Neutrophil (primary cell): ENCODE measurements around the gene FCAMR.
A peak's percentile ranks its signal among the peaks of the same experiment; 100 is the strongest.

Experiments used
- H3K27ac ChIP-seq: fragments of 200-600 bp; sonication (generic); 2 replicates; pipeline ENCODE4 v1.5.1; 2016; ENCODE audit warnings: mild to moderate bottlenecking, moderate library complexity
- H3K27me3 ChIP-seq: fragments of 200-600 bp; sonication (generic); 2 replicates; pipeline ENCODE4 v1.6.0; 2016; ENCODE audit warnings: mild to moderate bottlenecking
- H3K36me3 ChIP-seq: fragments of 200-600 bp; sonication (generic); 2 replicates; pipeline ENCODE4 v1.5.1; 2017
- H3K4me1 ChIP-seq, 2 experiments: fragments of 200-600 bp in 1 of 2; sonication (generic) in 1 of 2; 1 replicate in 1 of 2; 2 replicates in 1 of 2; pipeline versions ENCODE4 v1.5.1 to v1.6.1; 2013 to 2016; ENCODE audit warnings: low read depth in 1 of 2, low read length in 1 of 2, mild to moderate bottlenecking in 1 of 2, moderate library complexity in 1 of 2; ENCODE audit not compliant: control insufficient read depth in 1 of 2, insufficient read depth in 1 of 2
- H3K4me3 ChIP-seq, 2 experiments: fragments of 200-600 bp in 1 of 2; sonication (generic) in 1 of 2; 1 replicate in 1 of 2; 2 replicates in 1 of 2; pipeline ENCODE4 v1.5.1; 2013 to 2016; ENCODE audit warnings: low read depth in 1 of 2, low read length in 1 of 2, mild to moderate bottlenecking in 1 of 2, moderate library complexity in 1 of 2
- H3K9me3 ChIP-seq: fragments of 200-600 bp; sonication (generic); 2 replicates; pipeline ENCODE4 v1.5.1; 2016
- TF ChIP-seq, protein P1 (sequence below): fragments of 200-600 bp; sonication (generic); IDR thresholded peaks from 2 replicates; pipeline ENCODE4 v1.5.1; 2016; ENCODE audit warnings: antibody characterized with exemption

FCAMR gene

DNA sequence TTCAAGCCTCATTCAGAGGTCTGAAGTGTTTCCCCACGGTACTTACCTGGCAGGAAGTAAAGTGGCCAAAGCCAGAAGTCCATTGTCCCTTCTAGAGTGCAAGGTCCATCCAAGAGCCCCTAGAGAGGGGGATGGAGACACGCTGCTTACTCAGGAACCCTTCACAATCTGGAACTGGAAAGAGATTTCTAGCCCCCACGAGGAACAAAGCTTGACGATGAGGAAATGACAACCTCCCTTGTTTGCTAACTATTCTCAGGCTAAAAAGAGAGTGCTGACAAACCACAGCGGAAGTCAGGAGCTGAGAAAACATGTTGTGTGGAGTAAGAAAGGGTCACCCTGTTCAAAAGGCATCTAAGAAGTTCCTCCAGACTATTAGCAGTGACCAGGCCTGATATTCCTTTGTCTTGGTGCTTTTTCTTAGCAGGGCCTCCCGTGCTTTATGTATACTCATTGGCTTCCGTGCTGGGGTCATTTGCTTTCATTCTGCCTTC lies 48.4 kb downstream of the FCAMR start, which contains the start of gene FCMR:
TSS of gene FCMR (minus strand) at position 170 of the 494 bp plus-strand sequence. CDS start at position 83, 87 bp downstream.
- peaks cover 32 to 40% of the 10 kb centered on the region in 2 experiments for H3K4me1 ChIP-seq

DNA sequence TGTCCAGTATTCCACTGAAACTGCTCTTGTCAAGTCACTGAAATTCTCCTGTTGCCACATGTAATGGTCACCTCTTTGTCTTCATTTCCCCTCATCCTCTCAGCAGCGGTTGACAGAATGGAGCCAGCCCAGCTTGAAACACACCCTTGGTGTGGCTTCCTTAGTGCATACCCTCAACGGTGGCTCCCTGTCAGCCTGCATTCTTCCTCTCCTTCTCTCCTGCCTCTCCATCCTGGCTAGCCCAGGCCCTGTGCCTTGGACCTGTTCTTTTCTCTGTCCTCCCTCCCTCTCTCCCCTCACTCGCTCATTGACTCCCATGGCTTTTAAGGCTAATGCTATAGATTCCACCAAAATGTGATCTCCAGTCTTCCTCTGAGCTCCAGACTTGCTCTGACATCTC lies 52.2 kb downstream of the FCAMR start:
- Histone ChIP-seq H3K4me3 (no peak overlapping the region), H3K36me3 (no peaks in the 10 kb centered on the region)

More for the DNA sequence above, 48.4 kb downstream of the FCAMR start, which contains the start of gene FCMR:
- H3K36me3 ChIP-seq, result no peaks in the 10 kb centered on the region
- H3K9me3 ChIP-seq, result no peaks in the 10 kb centered on the region
- H3K27me3 ChIP-seq, result no peaks in the 10 kb centered on the region
- H3K27ac ChIP-seq, result peak within 1 kb of the TSS; percentile 90
- peak within 1 kb of the TSS; percentile 44 to 55 for H3K4me3 ChIP-seq
- TF ChIP-seq, protein P1, sequence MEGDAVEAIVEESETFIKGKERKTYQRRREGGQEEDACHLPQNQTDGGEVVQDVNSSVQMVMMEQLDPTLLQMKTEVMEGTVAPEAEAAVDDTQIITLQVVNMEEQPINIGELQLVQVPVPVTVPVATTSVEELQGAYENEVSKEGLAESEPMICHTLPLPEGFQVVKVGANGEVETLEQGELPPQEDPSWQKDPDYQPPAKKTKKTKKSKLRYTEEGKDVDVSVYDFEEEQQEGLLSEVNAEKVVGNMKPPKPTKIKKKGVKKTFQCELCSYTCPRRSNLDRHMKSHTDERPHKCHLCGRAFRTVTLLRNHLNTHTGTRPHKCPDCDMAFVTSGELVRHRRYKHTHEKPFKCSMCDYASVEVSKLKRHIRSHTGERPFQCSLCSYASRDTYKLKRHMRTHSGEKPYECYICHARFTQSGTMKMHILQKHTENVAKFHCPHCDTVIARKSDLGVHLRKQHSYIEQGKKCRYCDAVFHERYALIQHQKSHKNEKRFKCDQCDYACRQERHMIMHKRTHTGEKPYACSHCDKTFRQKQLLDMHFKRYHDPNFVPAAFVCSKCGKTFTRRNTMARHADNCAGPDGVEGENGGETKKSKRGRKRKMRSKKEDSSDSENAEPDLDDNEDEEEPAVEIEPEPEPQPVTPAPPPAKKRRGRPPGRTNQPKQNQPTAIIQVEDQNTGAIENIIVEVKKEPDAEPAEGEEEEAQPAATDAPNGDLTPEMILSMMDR, result no peak

DNA sequence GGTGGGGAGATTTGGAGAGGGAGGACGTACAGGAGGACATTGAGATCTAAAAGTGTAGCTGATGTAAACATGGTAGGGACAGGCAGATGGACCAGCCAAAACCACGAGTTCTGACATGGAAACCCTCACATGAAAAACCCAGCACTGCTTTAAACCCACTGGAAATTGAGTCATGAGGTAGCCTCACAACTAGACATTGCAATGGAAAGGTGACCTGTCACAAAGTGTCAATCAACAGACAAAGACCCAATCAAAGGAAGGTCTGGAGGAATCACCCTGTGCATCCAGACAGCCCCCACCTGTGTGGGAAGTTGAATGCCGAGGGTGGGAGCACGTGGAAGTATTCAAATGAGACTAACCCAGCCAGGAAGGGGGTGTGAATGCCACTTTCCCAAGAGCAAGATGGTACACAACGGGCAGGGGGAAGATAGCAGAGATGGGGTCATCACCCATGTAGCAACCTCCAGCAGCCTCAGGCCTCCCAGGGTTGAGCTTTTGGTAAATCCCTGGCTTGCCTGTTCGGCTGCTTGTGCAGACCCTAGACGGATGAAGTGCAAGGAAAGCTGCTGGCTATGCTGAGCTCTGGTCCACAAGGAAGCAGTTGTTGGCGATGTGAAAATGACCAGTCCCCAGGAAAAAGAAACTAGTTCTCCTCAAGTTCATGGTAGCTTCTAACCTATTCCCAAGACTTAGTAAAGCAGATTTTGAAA lies 54.1 kb downstream of the FCAMR start:
- Histone ChIP-seq H3K36me3 (no peaks in the 10 kb centered on the region), H3K27ac (no peak overlapping the region), H3K27me3 (peaks cover 30% of the 10 kb centered on the region), H3K9me3 (no peaks in the 10 kb centered on the region), H3K4me3 (no peak overlapping the region), H3K4me1 (peaks cover 4 to 12% of the 10 kb centered on the region in 2 experiments)
- TF ChIP-seq, protein P1, result no peak

More for the DNA sequence above, 52.2 kb downstream of the FCAMR start:
- no peak overlapping the region for H3K27ac ChIP-seq
- H3K9me3 ChIP-seq, result no peaks in the 10 kb centered on the region
- H3K4me1 ChIP-seq, result peaks cover 24 to 28% of the 10 kb centered on the region in 2 experiments
- peaks cover 19% of the 10 kb centered on the region for H3K27me3 ChIP-seq
- TF ChIP-seq, protein P1, result no peak

DNA sequence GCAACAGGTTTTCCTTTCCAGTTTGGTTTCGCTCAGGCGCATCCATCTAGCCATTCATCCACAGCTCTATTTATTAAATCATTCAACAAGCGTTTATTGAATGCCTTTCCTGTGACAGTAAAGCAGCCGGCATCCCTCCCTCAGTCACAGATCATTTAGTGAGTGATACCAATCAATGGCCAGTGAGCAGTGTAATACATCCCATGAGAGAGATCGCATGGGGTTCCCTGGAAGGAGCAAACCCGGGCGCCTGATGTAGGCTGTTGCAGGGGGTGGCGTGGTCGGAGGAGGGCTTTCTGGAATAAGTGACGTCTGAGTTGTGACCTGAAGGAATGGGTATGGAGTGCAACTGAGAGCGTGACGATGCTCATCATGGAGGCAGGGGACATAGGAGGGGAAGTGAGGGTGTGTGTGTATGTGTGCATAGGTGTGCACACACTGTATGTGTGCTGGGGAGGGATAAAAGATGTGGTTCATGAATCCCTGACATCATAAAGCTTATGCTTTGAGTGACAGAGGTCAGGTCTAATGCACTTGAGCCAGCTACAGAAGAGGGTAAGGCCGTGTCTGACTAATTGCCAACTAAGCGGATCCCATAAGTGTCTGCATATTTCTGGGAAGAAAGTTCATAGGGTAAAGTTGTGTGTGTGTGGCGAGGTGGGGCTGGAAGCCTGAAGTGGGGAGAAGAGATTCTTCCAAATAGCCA lies 55.1 kb downstream of the FCAMR start:
- Histone ChIP-seq H3K4me1 (peaks cover 0 to 4% of the 10 kb centered on the region in 2 experiments), H3K4me3 (no peak overlapping the region), H3K9me3 (no peaks in the 10 kb centered on the region), H3K27me3 (peaks cover 39% of the 10 kb centered on the region), H3K36me3 (no peaks in the 10 kb centered on the region), H3K27ac (no peak overlapping the region)
- TF ChIP-seq, protein P1, result no peak

DNA sequence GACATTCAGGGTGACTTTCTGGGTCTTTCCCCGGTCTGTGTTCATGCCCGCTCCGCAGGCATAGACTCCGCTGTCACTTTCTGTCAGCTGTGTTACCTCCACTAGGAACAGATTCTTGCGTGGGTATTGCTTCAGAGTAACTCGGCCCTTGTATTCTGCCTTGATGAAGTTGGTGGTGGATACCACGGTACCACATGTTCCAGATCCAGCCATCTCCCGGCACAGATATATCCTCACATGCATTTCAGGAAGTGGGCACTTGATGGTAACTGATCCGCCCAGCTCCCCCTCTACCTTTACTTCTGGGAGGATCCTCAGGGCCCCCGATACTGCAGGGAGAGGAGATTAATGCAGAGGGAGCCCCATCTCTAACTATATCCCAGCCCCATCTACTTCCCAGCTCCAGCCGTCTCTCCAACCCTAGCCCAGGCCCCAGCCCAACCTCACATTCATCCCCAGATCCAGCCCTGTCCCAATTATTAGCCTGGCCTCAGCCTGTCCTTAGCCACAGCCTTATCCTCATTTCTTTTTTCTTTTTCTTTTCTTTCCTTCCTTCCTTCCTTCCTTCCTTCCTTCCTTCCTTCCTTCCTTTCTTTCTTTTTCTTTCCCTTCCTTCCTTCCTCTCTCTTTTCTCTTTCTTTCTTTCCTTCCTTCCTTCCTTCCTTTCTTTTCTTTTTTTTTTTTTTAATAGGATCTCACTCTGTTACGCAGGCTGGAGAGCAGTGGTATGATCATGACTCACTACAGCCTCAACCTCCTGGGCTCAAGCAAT lies 56.3 kb downstream of the FCAMR start:
- H3K36me3 ChIP-seq, result no peaks in the 10 kb centered on the region
- H3K27me3 ChIP-seq, result peaks cover 52% of the 10 kb centered on the region
- no peak overlapping the region for H3K4me3 ChIP-seq
- TF ChIP-seq, protein P1, result no peak
- H3K4me1 ChIP-seq, result peaks cover 0 to 13% of the 10 kb centered on the region in 2 experiments
- no peaks in the 10 kb centered on the region for H3K9me3 ChIP-seq
- H3K27ac ChIP-seq, result no peak overlapping the region
